ENCODE results near the gene TMEM259.

The TMEM259 gene

DNA sequence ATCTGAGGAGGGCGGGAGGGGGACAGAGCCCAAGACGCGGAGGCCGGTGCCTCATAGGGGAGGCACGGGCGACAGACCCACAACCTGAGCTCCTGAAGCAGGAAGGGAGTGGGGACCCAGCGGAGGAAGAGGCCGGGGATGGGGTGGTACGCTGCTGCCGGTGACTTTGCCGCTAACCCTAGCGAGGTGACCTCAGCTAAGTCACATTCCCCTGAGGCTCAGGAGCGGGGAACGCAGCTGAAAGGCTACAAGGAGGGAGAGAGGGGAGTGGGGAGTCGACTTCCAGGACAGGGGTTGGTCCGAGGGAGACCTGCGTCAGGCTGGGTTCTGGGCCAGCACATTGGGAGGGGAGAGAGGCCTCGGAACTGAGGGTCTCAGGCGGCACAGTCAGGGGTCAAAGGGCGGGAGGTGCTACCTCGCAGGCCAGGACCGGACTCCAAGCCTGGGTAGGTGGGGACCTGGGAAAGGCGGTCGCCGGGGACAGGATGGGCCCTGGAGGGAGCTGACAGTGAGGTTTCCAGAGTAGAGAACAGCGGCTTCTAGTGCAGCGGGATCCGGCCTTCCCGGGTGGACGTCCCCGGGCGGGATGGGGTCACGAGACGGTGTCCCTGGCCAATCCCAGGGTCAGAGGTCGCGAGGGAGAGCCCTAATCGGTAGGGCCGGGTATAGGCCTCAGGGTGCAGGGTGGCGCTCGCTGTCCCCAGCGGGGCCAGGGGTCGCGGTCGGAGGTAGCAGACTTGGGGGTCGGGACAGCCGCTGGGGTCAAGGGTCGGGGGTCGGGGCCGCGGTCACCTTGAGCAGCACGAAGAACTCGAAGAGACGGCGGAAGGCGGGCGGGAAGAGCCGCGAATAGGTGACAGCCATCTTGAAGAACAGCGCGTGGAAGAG lies 699 bp downstream of the TMEM259 start:
- ChIA-PET POLR2A (interaction anchor here (0.5 to 1.5 kb wide), 4 partner anchors 24 to 174 kb away, joined by 3 to 6 read pairs (median 4); partner anchors contain the start of gene WDR18), CTCF (interaction anchor here (1.0 to 1.8 kb wide), 6 partner anchors 15 to 68 kb away, joined by 3 to 7 read pairs (median 3); partner anchors contain the start of gene GRIN3B)
- Histone ChIP-seq H3K4me3 (ENCODE audit: control insufficient read depth in 1 of 7, extremely low read depth in 1 of 7, insufficient read depth in 4 of 7, low read depth in 2 of 7, low read length in 6 of 7) (peak overlapping the region; percentile 66 to 97 (median 91)), H3K4me1 (ENCODE audit: control extremely low read depth in 1 of 4, control insufficient read depth in 4 of 4, insufficient read depth in 4 of 4, low read length in 3 of 4) (peaks cover 0 to 45% (median 41%) of the 10 kb centered on the region in 4 experiments), H3K36me3 (ENCODE audit: control insufficient read depth in 4 of 4, insufficient read depth in 4 of 4, low read length in 3 of 4) (peaks cover 0 to 32% (median 6%) of the 10 kb centered on the region in 4 experiments), H3K27me3 (replicated peaks in 2 of 5; ENCODE audit: control insufficient read depth in 4 of 5, insufficient read depth in 5 of 5, low read length in 4 of 5) (no peaks in the 10 kb centered on the region), H3K27ac (ENCODE audit: insufficient read depth in 1 of 2, low read depth in 1 of 2, low read length in 2 of 2, poor library complexity in 1 of 2, severe bottlenecking in 2 of 2) (peak overlapping the region; percentile 99), H3K9me3 (ENCODE audit: control extremely low read depth in 1 of 5, control insufficient read depth in 4 of 5, insufficient read depth in 2 of 5, low read depth in 1 of 5, low read length in 4 of 5) (no peaks in the 10 kb centered on the region)
- under 1% methylated on average over 59 of the region's 60 CpGs for WGBS (ENCODE audit: insufficient coverage)
- DNase-seq = peak in 1 of 3 donors; percentile 70

DNA sequence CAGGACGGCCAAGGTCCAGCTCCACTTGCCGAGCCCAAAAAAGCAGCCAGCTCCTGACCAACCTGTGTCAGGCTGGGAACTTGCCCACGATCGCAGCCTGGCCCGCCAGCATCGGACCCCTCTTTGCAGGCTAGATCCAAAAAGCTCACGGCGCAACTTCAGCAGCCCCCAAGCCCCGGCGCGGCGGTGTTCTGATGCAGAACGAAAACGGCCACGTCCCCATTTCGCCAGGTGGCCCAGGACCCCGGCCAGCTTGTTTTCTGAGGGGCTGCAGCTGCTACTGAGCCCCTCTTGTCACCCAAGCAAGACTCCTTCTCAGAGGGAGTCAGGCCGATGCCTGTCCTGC lies 1.3 kb downstream of the TMEM259 start:
- ChIA-PET CTCF (interaction anchor here (0.7 to 1.8 kb wide), 7 partner anchors 14 to 156 kb away, joined by 3 to 7 read pairs (median 3); partner anchors contain the start of gene GRIN3B), POLR2A (interaction anchor here (0.7 kb wide), 1 partner anchor 23 kb away, joined by 4 read pairs; no protein-coding TSS in a partner anchor)
- Histone ChIP-seq H3K27ac (ENCODE audit: insufficient read depth in 1 of 2, low read depth in 1 of 2, low read length in 2 of 2, poor library complexity in 1 of 2, severe bottlenecking in 2 of 2) (peak overlapping the region; percentile 99), H3K4me1 (ENCODE audit: control extremely low read depth in 1 of 4, control insufficient read depth in 4 of 4, insufficient read depth in 4 of 4, low read length in 3 of 4) (peaks cover 0 to 45% (median 41%) of the 10 kb centered on the region in 4 experiments), H3K36me3 (ENCODE audit: control insufficient read depth in 4 of 4, insufficient read depth in 4 of 4, low read length in 3 of 4) (peaks cover 0 to 39% (median 6%) of the 10 kb centered on the region in 4 experiments), H3K9me3 (ENCODE audit: control extremely low read depth in 1 of 5, control insufficient read depth in 4 of 5, insufficient read depth in 2 of 5, low read depth in 1 of 5, low read length in 4 of 5) (no peaks in the 10 kb centered on the region), H3K4me3 (ENCODE audit: control insufficient read depth in 1 of 7, extremely low read depth in 1 of 7, insufficient read depth in 4 of 7, low read depth in 2 of 7, low read length in 6 of 7) (peak overlapping the region; percentile 66 to 97 (median 91)), H3K27me3 (replicated peaks in 2 of 5; ENCODE audit: control insufficient read depth in 4 of 5, insufficient read depth in 5 of 5, low read length in 4 of 5) (no peaks in the 10 kb centered on the region)
- no peak for DNase-seq
- WGBS (ENCODE audit: insufficient coverage) = 82% methylated on average over 17 of the region's 18 CpGs

DNA sequence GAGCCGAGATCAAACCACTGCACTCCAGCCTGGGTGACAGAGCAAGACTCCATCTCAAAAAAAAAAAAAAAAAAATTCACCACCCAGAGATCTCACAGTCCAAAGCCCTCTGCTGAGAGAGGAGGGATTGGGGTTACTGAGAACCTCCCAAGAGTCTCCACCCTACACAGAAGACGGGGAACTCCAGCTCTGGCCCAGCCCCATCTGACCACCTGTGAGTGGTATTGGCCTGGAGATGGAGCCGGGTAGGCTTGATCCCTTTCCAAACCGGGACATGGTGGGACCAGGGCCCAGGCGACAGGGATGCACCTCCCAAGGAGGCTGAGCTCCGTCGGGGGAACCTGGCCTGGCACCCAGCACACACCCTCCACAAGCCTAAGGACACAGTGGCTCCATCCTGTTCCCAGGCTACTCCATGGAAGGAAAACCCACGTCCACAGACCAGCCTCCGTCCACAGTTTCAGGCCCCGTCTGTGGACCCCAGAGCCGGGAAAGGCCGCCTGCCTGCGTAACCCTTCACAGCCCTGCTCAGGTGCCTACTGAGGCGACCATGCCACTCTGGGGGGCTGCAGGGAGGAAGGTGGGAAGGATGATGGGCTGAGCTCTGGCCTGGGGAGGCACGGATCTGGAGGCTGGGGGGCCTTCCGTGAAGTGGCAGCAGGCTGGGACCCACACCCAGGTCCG lies 1.8 kb downstream of the TMEM259 start:
- H3K36me3 ChIP-seq (ENCODE audit: control insufficient read depth in 4 of 4, insufficient read depth in 4 of 4, low read length in 3 of 4) = peaks cover 0 to 44% (median 8%) of the 10 kb centered on the region in 4 experiments
- peaks cover 0 to 45% (median 41%) of the 10 kb centered on the region in 4 experiments for H3K4me1 ChIP-seq (ENCODE audit: control extremely low read depth in 1 of 4, control insufficient read depth in 4 of 4, insufficient read depth in 4 of 4, low read length in 3 of 4)
- peak overlapping the region in 1 of 2 experiments; percentile 99 for H3K27ac ChIP-seq (ENCODE audit: insufficient read depth in 1 of 2, low read depth in 1 of 2, low read length in 2 of 2, poor library complexity in 1 of 2, severe bottlenecking in 2 of 2)
- DNase-seq = no peak
- H3K9me3 ChIP-seq (ENCODE audit: control extremely low read depth in 1 of 5, control insufficient read depth in 4 of 5, insufficient read depth in 2 of 5, low read depth in 1 of 5, low read length in 4 of 5) = no peaks in the 10 kb centered on the region
- ChIA-PET POLR2A (interaction anchor here (0.7 kb wide), 1 partner anchor 173 kb away, joined by 4 read pairs; no protein-coding TSS in a partner anchor), CTCF (interaction anchor here (0.7 to 1.8 kb wide), 8 partner anchors 13 to 155 kb away, joined by 3 to 7 read pairs (median 3); partner anchors contain the start of gene GRIN3B)
- 84% methylated on average over 9 of the region's 17 CpGs for WGBS (ENCODE audit: insufficient coverage)
- no peaks in the 10 kb centered on the region for H3K27me3 ChIP-seq (replicated peaks in 2 of 5; ENCODE audit: control insufficient read depth in 4 of 5, insufficient read depth in 5 of 5, low read length in 4 of 5)
- H3K4me3 ChIP-seq (ENCODE audit: control insufficient read depth in 1 of 7, extremely low read depth in 1 of 7, insufficient read depth in 4 of 7, low read depth in 2 of 7, low read length in 6 of 7) = peak overlapping the region in 6 of 7 experiments; percentile 13 to 97 (median 89)

DNA sequence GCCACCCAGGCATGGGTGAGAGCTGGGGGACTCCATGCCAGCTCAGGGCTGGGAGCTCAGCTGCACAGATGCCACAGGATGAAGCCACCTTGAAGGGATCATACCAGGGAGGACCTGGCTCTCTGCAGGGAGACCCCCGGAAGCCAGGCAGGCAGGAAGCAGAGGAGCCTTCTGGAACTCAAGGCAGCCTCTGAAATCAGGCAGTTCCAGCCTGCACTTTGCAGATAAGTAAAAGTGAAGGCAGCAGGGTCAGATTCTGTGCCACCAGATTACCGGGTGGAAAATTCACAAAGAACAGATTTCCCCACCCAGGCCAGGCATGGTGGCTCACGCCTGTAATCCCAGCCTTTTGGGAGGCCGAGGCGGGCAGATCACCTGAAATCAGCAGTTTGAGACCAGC lies 2.5 kb downstream of the TMEM259 start:
- H3K4me3 ChIP-seq (ENCODE audit: control insufficient read depth in 1 of 7, extremely low read depth in 1 of 7, insufficient read depth in 4 of 7, low read depth in 2 of 7, low read length in 6 of 7) = no peak overlapping the region
- POLR2A ChIA-PET = interaction anchor here (0.7 kb wide), 1 partner anchor 174 kb away, joined by 4 read pairs; no protein-coding TSS in a partner anchor
- H3K27ac ChIP-seq (ENCODE audit: insufficient read depth in 1 of 2, low read depth in 1 of 2, low read length in 2 of 2, poor library complexity in 1 of 2, severe bottlenecking in 2 of 2) = peak overlapping the region; percentile 25 to 61
- peaks cover 0 to 45% (median 41%) of the 10 kb centered on the region in 4 experiments for H3K4me1 ChIP-seq (ENCODE audit: control extremely low read depth in 1 of 4, control insufficient read depth in 4 of 4, insufficient read depth in 4 of 4, low read length in 3 of 4)
- WGBS (ENCODE audit: insufficient coverage) = 78% methylated on average over 5 of the region's 5 CpGs
- CTCF ChIA-PET = interaction anchor here (0.8 kb wide), 1 partner anchor 30 kb away, joined by 4 read pairs; no protein-coding TSS in a partner anchor
- H3K36me3 ChIP-seq (ENCODE audit: control insufficient read depth in 4 of 4, insufficient read depth in 4 of 4, low read length in 3 of 4) = peaks cover 1 to 51% (median 13%) of the 10 kb centered on the region in 4 experiments
- no peaks in the 10 kb centered on the region for H3K27me3 ChIP-seq (replicated peaks in 2 of 5; ENCODE audit: control insufficient read depth in 4 of 5, insufficient read depth in 5 of 5, low read length in 4 of 5)
- H3K9me3 ChIP-seq (ENCODE audit: control extremely low read depth in 1 of 5, control insufficient read depth in 4 of 5, insufficient read depth in 2 of 5, low read depth in 1 of 5, low read length in 4 of 5) = no peaks in the 10 kb centered on the region
- peak in 1 of 3 donors; percentile 65 for DNase-seq

DNA sequence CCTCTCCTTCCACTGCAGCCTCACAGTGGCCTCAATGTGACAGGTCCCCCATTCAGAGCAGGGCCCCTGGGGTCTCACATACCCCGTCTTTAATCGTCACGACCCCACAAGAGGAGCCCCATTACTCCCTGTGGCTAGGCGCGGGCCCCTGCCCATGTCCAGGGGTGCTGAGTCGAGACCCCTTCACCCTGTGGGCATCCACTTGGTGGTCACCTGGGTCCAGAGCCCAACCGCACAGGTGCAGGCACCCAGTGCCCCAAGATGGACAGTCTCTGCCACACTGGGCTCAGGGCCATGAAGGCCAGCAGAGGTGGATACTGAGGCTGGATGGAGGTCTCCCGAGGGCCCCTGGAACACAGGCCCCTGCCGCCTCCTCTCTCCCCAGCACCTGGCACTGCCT lies 3.0 kb downstream of the TMEM259 start:
- peaks cover 2 to 55% (median 18%) of the 10 kb centered on the region in 4 experiments for H3K36me3 ChIP-seq (ENCODE audit: control insufficient read depth in 4 of 4, insufficient read depth in 4 of 4, low read length in 3 of 4)
- no peaks in the 10 kb centered on the region for H3K9me3 ChIP-seq (ENCODE audit: control extremely low read depth in 1 of 5, control insufficient read depth in 4 of 5, insufficient read depth in 2 of 5, low read depth in 1 of 5, low read length in 4 of 5)
- WGBS (ENCODE audit: insufficient coverage) = 88% methylated on average over 9 of the region's 9 CpGs
- peaks cover 0 to 45% (median 41%) of the 10 kb centered on the region in 4 experiments for H3K4me1 ChIP-seq (ENCODE audit: control extremely low read depth in 1 of 4, control insufficient read depth in 4 of 4, insufficient read depth in 4 of 4, low read length in 3 of 4)
- CTCF ChIA-PET = no interaction called here
- DNase-seq = no peak
- peak overlapping the region; percentile 25 to 61 for H3K27ac ChIP-seq (ENCODE audit: insufficient read depth in 1 of 2, low read depth in 1 of 2, low read length in 2 of 2, poor library complexity in 1 of 2, severe bottlenecking in 2 of 2)
- no peaks in the 10 kb centered on the region for H3K27me3 ChIP-seq (replicated peaks in 2 of 5; ENCODE audit: control insufficient read depth in 4 of 5, insufficient read depth in 5 of 5, low read length in 4 of 5)
- H3K4me3 ChIP-seq (ENCODE audit: control insufficient read depth in 1 of 7, extremely low read depth in 1 of 7, insufficient read depth in 4 of 7, low read depth in 2 of 7, low read length in 6 of 7) = no peak overlapping the region
- POLR2A ChIA-PET = no interaction called here

DNA sequence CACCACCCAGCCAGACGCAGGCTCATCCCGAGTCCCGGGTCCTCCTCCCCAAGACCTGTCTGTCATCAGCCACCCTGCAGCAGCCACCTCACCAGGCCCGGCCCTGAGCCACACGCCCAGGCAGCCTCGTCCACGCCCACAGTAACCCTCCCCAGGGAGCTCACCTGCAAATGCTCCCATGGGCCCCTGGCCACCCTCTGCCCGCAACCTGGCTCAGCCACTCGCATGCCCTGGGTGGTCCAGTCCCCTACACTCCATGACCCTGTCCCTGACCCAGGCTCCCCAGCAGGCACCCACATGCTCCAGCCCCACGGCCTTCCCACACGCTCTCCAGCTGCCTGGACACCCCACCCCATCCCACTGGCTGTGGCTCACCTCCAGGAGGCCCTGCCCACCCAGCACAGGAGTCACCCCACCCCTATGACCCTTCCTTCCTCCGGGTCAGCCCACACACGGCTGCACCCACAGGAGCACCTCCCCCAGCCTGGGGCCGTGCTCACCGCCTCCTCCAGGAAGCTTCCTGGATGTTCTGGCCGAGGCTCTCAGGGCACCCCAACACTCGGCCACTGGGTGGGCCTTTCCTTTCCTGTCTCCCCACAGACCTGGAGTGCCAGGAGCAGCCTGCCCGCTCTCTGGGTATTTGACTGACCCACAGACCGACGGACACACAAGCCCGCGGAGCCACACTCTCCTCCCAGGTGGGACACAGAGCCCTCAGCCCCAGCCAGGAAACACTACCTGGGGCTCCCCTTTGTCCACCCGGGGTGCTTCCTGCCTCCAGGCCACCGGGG lies 3.6 kb downstream of the TMEM259 start:
- no peak overlapping the region for H3K4me3 ChIP-seq (ENCODE audit: control insufficient read depth in 1 of 7, extremely low read depth in 1 of 7, insufficient read depth in 4 of 7, low read depth in 2 of 7, low read length in 6 of 7)
- peaks cover 2 to 60% (median 23%) of the 10 kb centered on the region in 4 experiments for H3K36me3 ChIP-seq (ENCODE audit: control insufficient read depth in 4 of 4, insufficient read depth in 4 of 4, low read length in 3 of 4)
- CTCF ChIA-PET = interaction anchor here (0.9 to 1.2 kb wide), 2 partner anchors 93 to 197 kb away, joined by 3 read pairs; no protein-coding TSS in a partner anchor
- no peaks in the 10 kb centered on the region for H3K27me3 ChIP-seq (replicated peaks in 2 of 5; ENCODE audit: control insufficient read depth in 4 of 5, insufficient read depth in 5 of 5, low read length in 4 of 5)
- H3K9me3 ChIP-seq (ENCODE audit: control extremely low read depth in 1 of 5, control insufficient read depth in 4 of 5, insufficient read depth in 2 of 5, low read depth in 1 of 5, low read length in 4 of 5) = no peaks in the 10 kb centered on the region
- DNase-seq = no peak
- 85% methylated on average over 21 of the region's 24 CpGs for WGBS (ENCODE audit: insufficient coverage)
- POLR2A ChIA-PET = no interaction called here
- H3K4me1 ChIP-seq (ENCODE audit: control extremely low read depth in 1 of 4, control insufficient read depth in 4 of 4, insufficient read depth in 4 of 4, low read length in 3 of 4) = peaks cover 0 to 45% (median 40%) of the 10 kb centered on the region in 4 experiments
- H3K27ac ChIP-seq (ENCODE audit: insufficient read depth in 1 of 2, low read depth in 1 of 2, low read length in 2 of 2, poor library complexity in 1 of 2, severe bottlenecking in 2 of 2) = peak overlapping the region in 1 of 2 experiments; percentile 61

All from common myeloid progenitor, CD34-positive (primary cell).